ENCODE results near the gene CD99L2. TPM values are rescaled to one million over a fixed set of nuclear protein-coding genes. Genes with fewer than 3 reads are reported as not detected.

CD99L2 gene
- total RNA-seq, 1 experiment from 2014 or later = 7.3 TPM

GRCh38 chrX:150854856-150855255 is 43.6 kb downstream of the CD99L2 start:
- H2BK15ac ChIP-seq (ENCODE audit: low read depth, low read length) = no peak overlapping the region
- no peaks in the 10 kb centered on the region for H4K20me1 ChIP-seq (ENCODE audit: control insufficient read depth, insufficient read depth, insufficient read length)
- no peak overlapping the region for H2AFZ ChIP-seq (ENCODE audit: low read length)
- H4K5ac ChIP-seq (ENCODE audit: insufficient read length, low read depth, low read length) = no peak overlapping the region
- H3K36me3 Mint-ChIP-seq (ENCODE audit: insufficient read depth in 1 of 3, low read depth in 3 of 3) = peaks cover 16 to 20% (median 17%) of the 10 kb centered on the region in 3 experiments
- no peak overlapping the region for H4K8ac ChIP-seq (replicated peaks; ENCODE audit: insufficient read length, low read depth, low read length)
- H3K27me3 ChIP-seq (ENCODE audit: insufficient read depth, low read length) = no peaks in the 10 kb centered on the region
- H3K56ac ChIP-seq (ENCODE audit: insufficient read length, low read depth, low read length) = no peak overlapping the region
- H3K4me1 Mint-ChIP-seq = peaks cover 0 to 6% of the 10 kb centered on the region in 2 experiments; a peak in 1 of 4 replicates
- no peak overlapping the region for H2AK5ac ChIP-seq (ENCODE audit: insufficient read length, low read length)
- H2BK12ac ChIP-seq (ENCODE audit: insufficient read length, low read depth, low read length) = no peak overlapping the region
- no peak for TF ChIP-seq CTCF (conservative IDR thresholded peaks at IDR 0.05)
- H3K4ac ChIP-seq (ENCODE audit: low read depth, low read length) = no peak overlapping the region
- H4K91ac ChIP-seq (ENCODE audit: insufficient read length, low read depth, low read length) = no peak overlapping the region
- H3K79me1 ChIP-seq (ENCODE audit: insufficient read depth, low read depth, low read length, poor library complexity, severe bottlenecking) = no peaks in the 10 kb centered on the region
- DNase-seq = no peak
- no peaks in the 10 kb centered on the region for H3K9me3 ChIP-seq (ENCODE audit: control insufficient read depth, low read depth, low read length)
- no peaks in the 10 kb centered on the region for H3K27me3 Mint-ChIP-seq (ENCODE audit: low read depth)
- H3K27ac ChIP-seq (ENCODE audit: insufficient read length, low read depth, low read length) = no peak overlapping the region
- no peak overlapping the region for H3K18ac ChIP-seq (ENCODE audit: insufficient read length, low read depth, low read length)
- no CpG with 5 or more reads among the region's 2 CpGs for WGBS (ENCODE audit: extremely low coverage, insufficient read length, low lambda C conversion rate)
- H3K14ac ChIP-seq (ENCODE audit: insufficient read depth, low read length) = no peak overlapping the region
- no peak overlapping the region for H3K4me3 Mint-ChIP-seq
- no peak overlapping the region for H3K4me2 ChIP-seq (ENCODE audit: insufficient read depth, insufficient read length, low read length)
- H2BK20ac ChIP-seq (ENCODE audit: low read depth, low read length, poor library complexity, severe bottlenecking) = no peak overlapping the region
- no peak overlapping the region for H2BK120ac ChIP-seq (ENCODE audit: low read depth, low read length, poor library complexity, severe bottlenecking)
- no peak overlapping the region for H2BK5ac ChIP-seq (ENCODE audit: insufficient read length, low read length)
- H3K9me3 Mint-ChIP-seq = peaks cover 65 to 88% of the 10 kb centered on the region in 2 experiments
- no peak overlapping the region for H3K27ac Mint-ChIP-seq
- H3K4me1 ChIP-seq (ENCODE audit: insufficient read depth, low read length) = no peaks in the 10 kb centered on the region; the same call in 1 of the 2 replicates
- H3K23ac ChIP-seq (ENCODE audit: insufficient read length, low read depth, low read length) = no peak overlapping the region
- no peak overlapping the region for H3T11ph ChIP-seq (ENCODE audit: low read length)
- no peaks in the 10 kb centered on the region; the same call in 1 of the 2 replicates for H3K79me2 ChIP-seq (ENCODE audit: insufficient read depth, low read length)
- no peaks in the 10 kb centered on the region for H3K23me2 ChIP-seq (ENCODE audit: insufficient read length, low read depth, low read length, poor library complexity, severe bottlenecking)
- H3K9ac ChIP-seq (ENCODE audit: extremely low read depth, insufficient read length, low read length) = no peak overlapping the region
